NCI-H82 treated with DMSO at 0.1 percent for 48 hours (cell line): Measurements from ENCODE around the gene MOV10L1.
"Not testable (repeated sequence)": the region's sequence is repeated elsewhere in the genome, so short reads cannot be mapped to it uniquely, and the experiment has no call there.

Experiments used
- DNase-seq: peaks from one replicate; lab custom pipeline; 2025; ENCODE audit not compliant: unreplicated experiment; lab: John Stamatoyannopoulos, UW

MOV10L1 gene

GRCh38 chr22:50076646-50077535, 12.9 kb upstream of the MOV10L1 start:
- no peak for DNase-seq

DNA sequence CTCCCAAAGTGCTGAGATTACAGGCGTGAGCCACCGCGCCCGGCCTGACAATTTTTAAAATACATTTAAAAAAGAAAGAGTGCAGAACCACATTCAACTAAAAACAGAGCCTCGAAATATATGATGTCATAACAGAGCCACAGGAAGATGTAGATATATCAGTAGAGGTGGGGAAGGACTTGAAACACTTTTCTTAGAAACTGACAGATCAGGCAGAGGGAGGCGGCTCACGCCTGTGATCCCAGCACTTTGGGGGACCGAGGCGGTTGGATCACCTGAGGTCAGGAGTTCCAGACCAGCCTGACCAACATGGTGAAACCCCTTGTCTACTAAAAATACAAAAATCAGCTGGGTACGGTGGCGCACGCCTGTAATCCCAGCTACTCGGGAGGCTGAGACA, 11.6 kb upstream of the MOV10L1 start:
- no peak for DNase-seq

GRCh38 chr22:50078761-50079160, 11.0 kb upstream of the MOV10L1 start:
- DNase-seq, result no peak

GRCh38 chr22:50080077-50080465, 9.7 kb upstream of the MOV10L1 start:
- no peak for DNase-seq

- no peak for DNase-seq
Observed at GRCh38 chr22:50081426-50082196, 8.2 kb upstream of the MOV10L1 start.

GRCh38 chr22:50082197-50082715, 7.5 kb upstream of the MOV10L1 start:
- no peak for DNase-seq

DNA sequence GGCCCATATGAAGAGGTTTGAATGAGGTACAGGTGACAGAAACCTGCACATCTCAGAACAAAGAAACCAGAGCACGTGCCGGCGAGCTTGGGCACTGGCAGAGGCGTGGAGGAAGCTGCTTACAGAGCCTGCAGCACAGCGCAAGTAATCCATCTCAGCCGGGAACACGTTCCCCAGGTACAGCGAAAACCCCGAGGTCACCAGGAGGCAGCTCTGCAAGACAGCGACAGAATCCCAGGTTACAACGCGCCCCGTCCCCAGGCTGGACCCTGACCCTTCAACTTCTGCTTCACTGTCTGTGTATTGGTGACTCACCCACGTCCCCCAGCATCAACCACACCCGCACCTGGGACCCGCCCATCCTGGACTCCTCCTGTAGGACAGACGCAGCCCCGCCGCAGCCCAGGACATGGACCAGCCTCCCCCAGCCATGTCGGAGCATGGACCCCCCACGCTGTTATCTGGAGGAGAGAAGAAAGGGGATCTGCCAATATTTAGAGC, 6.8 kb upstream of the MOV10L1 start:
- no peak for DNase-seq

GRCh38 chr22:50083462-50084079, 6.2 kb upstream of the MOV10L1 start:
- no peak for DNase-seq

- no peak for DNase-seq
Observed at GRCh38 chr22:50084080-50084477, 5.7 kb upstream of the MOV10L1 start.

DNA sequence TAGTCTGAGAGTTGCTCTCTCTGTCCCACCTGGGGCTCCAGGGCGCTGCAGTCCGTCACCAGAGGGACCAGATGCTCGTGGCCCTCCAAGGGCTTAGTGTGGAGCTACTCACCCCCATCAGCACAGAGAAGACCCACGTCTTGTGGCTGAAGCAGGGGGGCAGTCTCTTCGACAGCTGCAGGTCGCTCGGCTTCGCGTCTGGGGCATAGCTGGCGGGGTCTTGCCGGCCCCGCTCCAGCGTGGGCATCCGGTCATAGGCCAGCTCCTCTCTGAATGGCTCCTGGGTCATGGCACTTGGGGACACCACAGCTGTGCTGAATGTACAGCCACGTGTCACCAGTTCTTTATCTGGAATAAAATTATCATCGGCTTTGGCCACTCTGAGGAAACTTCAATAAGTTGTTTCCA, 5.2 kb upstream of the MOV10L1 start:
- DNase-seq, result no peak

DNA sequence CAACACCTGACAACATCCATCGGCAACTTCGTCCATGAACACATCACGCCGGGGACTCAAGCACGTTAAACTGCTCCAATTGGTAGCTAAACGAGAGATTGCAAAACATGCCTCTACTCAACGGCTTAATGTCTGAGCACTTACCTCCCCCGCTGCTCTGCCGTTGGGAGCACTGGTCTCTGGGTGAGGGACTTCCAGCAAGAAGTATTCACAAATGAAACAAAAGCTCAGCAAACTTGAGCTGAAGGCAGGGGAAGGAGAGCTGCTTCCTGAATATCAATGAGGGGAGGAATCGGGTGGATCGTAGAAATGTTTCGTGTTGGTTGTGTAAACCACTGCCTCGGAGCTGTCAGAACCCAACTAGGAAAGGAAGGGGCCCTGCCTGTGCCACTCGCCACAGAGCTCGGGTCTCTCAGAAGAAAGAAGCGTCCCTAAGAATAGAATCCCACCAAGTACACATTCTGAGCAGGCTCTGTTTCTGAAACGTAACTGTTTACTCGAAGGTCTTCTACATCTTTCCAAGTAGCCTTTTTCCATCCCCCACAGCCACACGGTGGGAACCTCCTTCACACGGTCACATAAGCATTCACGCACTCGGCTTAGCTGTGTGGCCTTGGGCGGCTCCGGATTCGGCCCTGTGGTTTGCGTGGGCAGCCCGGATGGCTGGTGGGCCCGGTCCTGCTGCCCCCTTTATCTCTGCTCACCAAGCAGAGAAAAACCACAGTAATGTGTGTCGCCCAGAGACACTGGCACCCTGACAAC, 4.4 kb upstream of the MOV10L1 start, which contains the start of gene MLC1:
Gene MLC1, minus strand, starts transcription at position 216 of the 762 bp plus-strand sequence. CDS start 524 bp downstream, outside the sequence.
- no peak for DNase-seq

GRCh38 chr22:50086526-50086925, 3.3 kb upstream of the MOV10L1 start:
- no peak for DNase-seq

GRCh38 chr22:50086975-50087374, 2.8 kb upstream of the MOV10L1 start:
- not testable (repeated sequence) for DNase-seq

- DNase-seq, result no peak
Observed at GRCh38 chr22:50087646-50088045, 2.2 kb upstream of the MOV10L1 start.

GRCh38 chr22:50088096-50088495, 1.7 kb upstream of the MOV10L1 start:
- no peak for DNase-seq

DNA sequence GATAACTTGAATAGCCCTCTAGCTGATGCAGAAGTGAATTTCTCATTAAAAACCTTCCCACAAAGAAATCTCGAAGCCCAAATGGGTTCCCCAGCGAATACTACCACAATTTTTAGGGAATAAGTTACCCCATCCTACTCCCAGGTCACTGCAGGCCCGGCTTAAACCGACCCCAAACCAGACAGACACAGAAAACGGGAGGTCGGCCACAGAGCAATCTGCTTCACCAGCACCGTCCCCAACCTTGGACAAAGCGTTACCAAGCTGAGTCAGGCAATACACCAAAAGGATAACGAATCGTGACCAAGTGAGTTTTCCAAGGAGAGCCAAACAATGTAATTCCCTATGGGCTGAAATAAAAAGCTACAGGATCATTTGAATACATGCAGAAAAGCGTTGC, 575 bp upstream of the MOV10L1 start:
- DNase-seq, result no peak

- DNase-seq, result no peak
Observed at GRCh38 chr22:50090412-50090714, 557 bp downstream of the MOV10L1 start.

DNA sequence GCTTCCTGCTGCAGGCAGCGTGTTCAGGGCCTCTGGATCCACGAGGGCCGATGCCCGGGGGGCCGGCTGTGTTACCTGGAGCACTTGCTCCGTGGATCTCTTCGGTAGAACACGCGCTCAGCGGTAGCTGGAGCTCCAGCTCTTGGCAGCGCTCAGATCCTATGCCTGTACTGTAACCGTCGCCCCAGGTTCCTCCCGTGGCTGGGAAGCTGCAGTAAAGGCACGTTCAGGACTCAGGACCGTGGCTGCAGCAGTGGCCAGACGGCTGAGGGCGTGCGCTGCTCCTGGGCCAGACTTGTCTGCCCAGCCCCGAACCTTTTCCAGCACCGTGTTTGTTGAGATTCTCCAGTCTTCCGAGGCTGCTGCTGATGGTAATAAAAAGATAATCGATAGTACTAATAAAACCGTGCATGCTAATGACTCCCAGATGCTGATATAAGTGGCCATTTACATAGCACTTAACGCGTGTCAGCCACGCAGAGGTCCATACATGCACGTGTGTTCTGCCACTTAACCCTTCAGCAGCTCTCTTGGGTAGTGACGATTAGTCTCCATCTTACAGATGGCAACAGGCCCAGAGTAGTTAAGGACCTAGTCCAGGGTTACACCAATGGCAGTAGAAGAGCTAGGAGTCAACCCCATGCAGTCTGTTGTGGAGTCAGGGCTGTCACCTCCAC, 1.4 kb downstream of the MOV10L1 start:
- DNase-seq, result no peak

DNA sequence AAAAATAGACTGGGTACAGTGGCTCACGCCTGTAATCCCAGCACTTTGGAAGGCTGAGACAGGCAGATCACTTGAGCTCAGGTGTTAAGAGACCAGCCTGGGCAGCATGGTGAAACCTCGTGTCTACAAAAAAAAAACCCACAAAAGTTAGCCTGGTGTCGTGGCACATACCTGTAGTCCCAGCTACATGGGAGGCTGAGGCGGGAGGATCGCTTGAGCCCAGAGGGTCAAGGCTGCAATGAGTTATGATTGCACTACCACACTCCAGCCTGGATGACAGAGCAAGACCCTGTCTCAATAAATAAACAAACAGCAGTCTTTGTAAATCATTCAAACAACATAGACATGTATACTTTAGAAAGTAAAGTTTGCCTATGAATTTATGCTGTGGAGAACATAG, 2.5 kb downstream of the MOV10L1 start:
- DNase-seq, result no peak

DNA sequence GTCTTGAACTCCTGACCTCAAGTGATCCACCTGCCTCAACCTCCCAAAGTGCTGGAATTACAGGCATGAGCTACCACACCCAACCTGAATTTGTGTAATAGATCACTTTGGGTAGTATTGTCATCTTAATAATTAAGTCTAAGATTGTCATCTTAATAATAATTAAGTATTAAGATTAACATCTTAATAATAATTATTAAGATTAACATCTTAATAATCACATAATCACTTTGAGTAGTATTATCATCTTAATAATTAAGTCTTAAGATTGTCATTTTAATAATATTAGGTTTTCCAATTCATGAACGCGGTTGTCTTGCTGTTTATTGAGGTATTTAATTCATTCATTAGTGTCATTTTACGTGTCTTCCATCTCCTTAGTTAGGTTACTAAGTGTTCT, 8.2 kb downstream of the MOV10L1 start:
- no peak for DNase-seq
